Activated naive CD8-positive, alpha-beta T cell treated with anti-CD3 and anti-CD28 coated beads for 36 hours (primary cell): ENCODE measurements around the gene ZDHHC17. TPM values are rescaled to one million over a fixed set of nuclear protein-coding genes. Genes with fewer than 3 reads are reported as not detected.
A peak's percentile ranks its signal among the peaks of the same experiment; 100 is the strongest.

Experiments
- DNase-seq: peaks from one replicate; pipeline ENCODE4 v3.0.0; 2021
- H3K27ac Mint-ChIP-seq: one replicate; pipeline ENCODE4 v1.8.0; 2022; ENCODE audit warnings: mild to moderate bottlenecking, moderate library complexity, mixed read lengths
- H3K27me3 Mint-ChIP-seq: one replicate; pipeline ENCODE4 v1.8.0; 2022; ENCODE audit warnings: mild to moderate bottlenecking, mixed read lengths
- H3K36me3 Mint-ChIP-seq: one replicate; pipeline ENCODE4 v1.8.0; 2021; ENCODE audit warnings: mild to moderate bottlenecking, mixed read lengths
- H3K4me1 Mint-ChIP-seq: one replicate; pipeline ENCODE4 v1.8.0; 2021; ENCODE audit warnings: mixed read lengths
- H3K4me3 Mint-ChIP-seq: one replicate; pipeline ENCODE4 v1.8.0; 2022; ENCODE audit warnings: mild to moderate bottlenecking, moderate library complexity, mixed read lengths
- H3K9me3 Mint-ChIP-seq: one replicate; pipeline ENCODE4 v1.8.0; 2022; ENCODE audit warnings: mixed read lengths
- total RNA-seq, 2 experiments: library from RNA; stranded (reverse); gene quantifications; one replicate each; pipeline ENCODE4 v1.2.3, GENCODE V29; 2021

Gene ZDHHC17
- total RNA-seq, 2 experiments from 2014 or later, result 17.2 to 19.2 TPM

- Mint-ChIP-seq H3K9me3 (peaks cover 2% of the 10 kb centered on the region), H3K27me3 (peaks cover 5% of the 10 kb centered on the region), H3K4me1 (peaks cover 14% of the 10 kb centered on the region), H3K4me3 (no peak overlapping the region), H3K36me3 (no peaks in the 10 kb centered on the region), H3K27ac (no peak overlapping the region)
- peak; percentile 49 for DNase-seq
These were observed 126.5 kb downstream of the ZDHHC17 start for GRCh38 chr12:76890151-76891143.

- H3K27me3 Mint-ChIP-seq, result peaks cover 5% of the 10 kb centered on the region
These were observed 127.7 kb downstream of the ZDHHC17 start for GRCh38 chr12:76891609-76892008.

GRCh38 chr12:76895796-76896195 is 131.9 kb downstream of the ZDHHC17 start:
- DNase-seq, result no peak
- Mint-ChIP-seq H3K36me3 (no peaks in the 10 kb centered on the region), H3K4me3 (no peak overlapping the region), H3K9me3 (peaks cover 2% of the 10 kb centered on the region), H3K27ac (no peak overlapping the region), H3K27me3 (peaks cover 1% of the 10 kb centered on the region), H3K4me1 (peaks cover 5% of the 10 kb centered on the region)

More at GRCh38 chr12:76891609-76892008, 127.7 kb downstream of the ZDHHC17 start:
- Mint-ChIP-seq H3K36me3 (no peaks in the 10 kb centered on the region), H3K9me3 (peaks cover 2% of the 10 kb centered on the region), H3K4me3 (no peak overlapping the region), H3K4me1 (peaks cover 14% of the 10 kb centered on the region), H3K27ac (no peak overlapping the region)
- DNase-seq, result no peak

- H3K4me3 Mint-ChIP-seq, result no peak overlapping the region
- no peaks in the 10 kb centered on the region for H3K36me3 Mint-ChIP-seq
- H3K9me3 Mint-ChIP-seq, result peaks cover 2% of the 10 kb centered on the region
- H3K27me3 Mint-ChIP-seq, result no peaks in the 10 kb centered on the region
- H3K27ac Mint-ChIP-seq, result no peak overlapping the region
- DNase-seq, result no peak
- H3K4me1 Mint-ChIP-seq, result peaks cover 1% of the 10 kb centered on the region
These were observed 132.4 kb downstream of the ZDHHC17 start for GRCh38 chr12:76896274-76896673.

GRCh38 chr12:76898442-76898841 is 134.5 kb downstream of the ZDHHC17 start:
- H3K9me3 Mint-ChIP-seq, result peaks cover 2% of the 10 kb centered on the region
- peaks cover 12% of the 10 kb centered on the region for H3K4me1 Mint-ChIP-seq
- H3K27me3 Mint-ChIP-seq, result no peaks in the 10 kb centered on the region
- no peak overlapping the region for H3K27ac Mint-ChIP-seq
- no peaks in the 10 kb centered on the region for H3K36me3 Mint-ChIP-seq
- no peak overlapping the region for H3K4me3 Mint-ChIP-seq
- no peak for DNase-seq

GRCh38 chr12:76899522-76899921 is 135.6 kb downstream of the ZDHHC17 start:
- Mint-ChIP-seq H3K9me3 (no peaks in the 10 kb centered on the region), H3K4me3 (no peak overlapping the region), H3K27me3 (no peaks in the 10 kb centered on the region), H3K27ac (no peak overlapping the region), H3K4me1 (peaks cover 12% of the 10 kb centered on the region), H3K36me3 (no peaks in the 10 kb centered on the region)
- no peak for DNase-seq

GRCh38 chr12:76901628-76902380 is 137.9 kb downstream of the ZDHHC17 start:
- Mint-ChIP-seq H3K4me3 (no peak overlapping the region), H3K36me3 (no peaks in the 10 kb centered on the region), H3K9me3 (no peaks in the 10 kb centered on the region), H3K4me1 (peaks cover 12% of the 10 kb centered on the region), H3K27me3 (no peaks in the 10 kb centered on the region), H3K27ac (no peak overlapping the region)
- no peak for DNase-seq

Other genes starting within 250 kb of the ZDHHC17 start
- gene OSBPL8, start 204.3 kb upstream of the ZDHHC17 start, total RNA-seq, result 10 to 100 TPM; 84.4 to 85.7 TPM
- under 1 TPM; 0.76 to 0.78 TPM for gene CSRP2, start 114.9 kb downstream of the ZDHHC17 start, total RNA-seq